Calu3 (cell line): ENCODE measurements around the gene RRP1. TPM values are rescaled to one million over a fixed set of nuclear protein-coding genes. Genes with fewer than 3 reads are reported as not detected.

Experiments
- BruUV-seq: library from RNA; stranded (reverse); fragments of 400-500 nt; replicated peaks from 2 replicates; lab custom pipeline; 2021; lab: Mats Ljungman, UMichigan
- CTCF ChIA-PET: fragments of 300-600 bp; sonication (Branson Sonifier 250); formaldehyde crosslinking; loops from one replicate; lab custom pipeline; 2022; ENCODE audit warnings: antibody characterized with exemption; lab: Charles Lee
- DNase-seq: peaks from one replicate; pipeline ENCODE4 v3.0.0; 2022
- H3K27ac Mint-ChIP-seq: one replicate; pipeline ENCODE4 v1.8.0; 2022; ENCODE audit warnings: mixed read lengths; ENCODE audit not compliant: unreplicated experiment
- H3K27me3 Mint-ChIP-seq: one replicate; pipeline ENCODE4 v1.8.0; 2022; ENCODE audit warnings: mixed read lengths; ENCODE audit not compliant: unreplicated experiment
- H3K36me3 Mint-ChIP-seq: one replicate; pipeline ENCODE4 v1.8.0; 2022; ENCODE audit warnings: mild to moderate bottlenecking, moderate library complexity, mixed read lengths; ENCODE audit not compliant: insufficient read depth, unreplicated experiment
- H3K4me1 Mint-ChIP-seq: one replicate; pipeline ENCODE4 v1.8.0; 2022; ENCODE audit warnings: mild to moderate bottlenecking, low read depth, mixed read lengths; ENCODE audit not compliant: unreplicated experiment
- H3K4me3 Mint-ChIP-seq: one replicate; pipeline ENCODE4 v1.8.0; 2022; ENCODE audit warnings: mild to moderate bottlenecking, low read depth, moderate library complexity, mixed read lengths; ENCODE audit not compliant: unreplicated experiment
- H3K9me3 Mint-ChIP-seq: one replicate; pipeline ENCODE4 v1.8.0; 2022; ENCODE audit warnings: low read depth, mixed read lengths; ENCODE audit not compliant: unreplicated experiment
- intact Hi-C: fragments of 100-400 bp; cut with micrococcal nuclease; formaldehyde crosslinking; loops from one replicate; pipeline ENCODE4 v1.10.0; 2022; ENCODE audit not compliant: unreplicated experiment
- total RNA-seq: library from RNA; stranded (reverse); gene quantifications from 2 replicates; pipeline ENCODE4 v1.2.3, GENCODE V29; 2022
- TF ChIP-seq, protein P1 (sequence below): fragments of 200-600 bp; IDR thresholded peaks from one replicate; pipeline ENCODE4 v1.8.0; 2022; ENCODE audit warnings: antibody characterized with exemption; ENCODE audit not compliant: unreplicated experiment

The RRP1 gene
- total RNA-seq, 1 experiment from 2014 or later, result 37.2 TPM

- Mint-ChIP-seq H3K36me3 (peaks cover 27% of the 10 kb centered on the region), H3K27ac (no peak overlapping the region), H3K27me3 (no peaks in the 10 kb centered on the region), H3K4me1 (peaks cover 6% of the 10 kb centered on the region), H3K4me3 (no peak overlapping the region), H3K9me3 (no peaks in the 10 kb centered on the region)
- intact Hi-C loops, result no loop called here
- TF ChIP-seq, protein P1, sequence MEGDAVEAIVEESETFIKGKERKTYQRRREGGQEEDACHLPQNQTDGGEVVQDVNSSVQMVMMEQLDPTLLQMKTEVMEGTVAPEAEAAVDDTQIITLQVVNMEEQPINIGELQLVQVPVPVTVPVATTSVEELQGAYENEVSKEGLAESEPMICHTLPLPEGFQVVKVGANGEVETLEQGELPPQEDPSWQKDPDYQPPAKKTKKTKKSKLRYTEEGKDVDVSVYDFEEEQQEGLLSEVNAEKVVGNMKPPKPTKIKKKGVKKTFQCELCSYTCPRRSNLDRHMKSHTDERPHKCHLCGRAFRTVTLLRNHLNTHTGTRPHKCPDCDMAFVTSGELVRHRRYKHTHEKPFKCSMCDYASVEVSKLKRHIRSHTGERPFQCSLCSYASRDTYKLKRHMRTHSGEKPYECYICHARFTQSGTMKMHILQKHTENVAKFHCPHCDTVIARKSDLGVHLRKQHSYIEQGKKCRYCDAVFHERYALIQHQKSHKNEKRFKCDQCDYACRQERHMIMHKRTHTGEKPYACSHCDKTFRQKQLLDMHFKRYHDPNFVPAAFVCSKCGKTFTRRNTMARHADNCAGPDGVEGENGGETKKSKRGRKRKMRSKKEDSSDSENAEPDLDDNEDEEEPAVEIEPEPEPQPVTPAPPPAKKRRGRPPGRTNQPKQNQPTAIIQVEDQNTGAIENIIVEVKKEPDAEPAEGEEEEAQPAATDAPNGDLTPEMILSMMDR, result no peak
- BruUV-seq, result no TSS peak
- no peak for DNase-seq
- CTCF ChIA-PET, result interaction anchor here (0.9 kb wide), 1 partner anchor 128 kb away, joined by 3 read pairs; no protein-coding TSS in a partner anchor
These were observed 20.6 kb downstream of the RRP1 start for GRCh38 chr21:43809853-43810504.

- H3K36me3 Mint-ChIP-seq, result peaks cover 27% of the 10 kb centered on the region
- intact Hi-C loops, result no loop called here
- peak; percentile 92 for DNase-seq
- H3K27me3 Mint-ChIP-seq, result no peaks in the 10 kb centered on the region
- H3K4me3 Mint-ChIP-seq, result no peak overlapping the region
- H3K4me1 Mint-ChIP-seq, result peaks cover 8% of the 10 kb centered on the region
- H3K9me3 Mint-ChIP-seq, result no peaks in the 10 kb centered on the region
- no TSS peak for BruUV-seq
- no peak overlapping the region for H3K27ac Mint-ChIP-seq
- TF ChIP-seq, protein P1, result peak; percentile 90
- CTCF ChIA-PET, result interaction anchor here (0.9 to 1.2 kb wide), 2 partner anchors 108 to 128 kb away, joined by 3 read pairs; no protein-coding TSS in a partner anchor
These were observed 21.3 kb downstream of the RRP1 start for GRCh38 chr21:43810505-43811261.

- intact Hi-C loops, result no loop called here
- CTCF ChIA-PET, result interaction anchor here (0.9 to 1.2 kb wide), 2 partner anchors 107 to 127 kb away, joined by 3 read pairs; no protein-coding TSS in a partner anchor
- H3K27me3 Mint-ChIP-seq, result no peaks in the 10 kb centered on the region
- no TSS peak for BruUV-seq
- peak overlapping the region; percentile 31 for H3K4me3 Mint-ChIP-seq
- TF ChIP-seq, protein P1, result no peak
- peaks cover 8% of the 10 kb centered on the region for H3K4me1 Mint-ChIP-seq
- H3K36me3 Mint-ChIP-seq, result peaks cover 27% of the 10 kb centered on the region
- DNase-seq, result no peak
- H3K9me3 Mint-ChIP-seq, result no peaks in the 10 kb centered on the region
- no peak overlapping the region for H3K27ac Mint-ChIP-seq
These were observed 22.1 kb downstream of the RRP1 start for GRCh38 chr21:43811262-43812105.

GRCh38 chr21:43812139-43812821 is 22.9 kb downstream of the RRP1 start:
- H3K9me3 Mint-ChIP-seq, result no peaks in the 10 kb centered on the region
- H3K36me3 Mint-ChIP-seq, result peaks cover 27% of the 10 kb centered on the region
- no peak for DNase-seq
- TF ChIP-seq, protein P1, result no peak
- peaks cover 8% of the 10 kb centered on the region for H3K4me1 Mint-ChIP-seq
- H3K27ac Mint-ChIP-seq, result no peak overlapping the region
- H3K4me3 Mint-ChIP-seq, result peak overlapping the region; percentile 31
- no peaks in the 10 kb centered on the region for H3K27me3 Mint-ChIP-seq
- BruUV-seq, result no TSS peak
- intact Hi-C loops, result no loop called here
- CTCF ChIA-PET, result interaction anchor here (1.2 kb wide), 1 partner anchor 106 kb away, joined by 3 read pairs; no protein-coding TSS in a partner anchor
